AG09319 (cell line): ENCODE measurements around the gene FOXD4L5.
"Not testable (repeated sequence)": the region's sequence is repeated elsewhere in the genome, so short reads cannot be mapped to it uniquely, and the experiment has no call there.

Source experiments
- DNase-seq: peaks from one replicate; pipeline ENCODE4 v3.0.0-alpha.2; 2010; ENCODE audit warnings: low read depth; ENCODE audit errors: extremely low read depth

Gene FOXD4L5

DNA sequence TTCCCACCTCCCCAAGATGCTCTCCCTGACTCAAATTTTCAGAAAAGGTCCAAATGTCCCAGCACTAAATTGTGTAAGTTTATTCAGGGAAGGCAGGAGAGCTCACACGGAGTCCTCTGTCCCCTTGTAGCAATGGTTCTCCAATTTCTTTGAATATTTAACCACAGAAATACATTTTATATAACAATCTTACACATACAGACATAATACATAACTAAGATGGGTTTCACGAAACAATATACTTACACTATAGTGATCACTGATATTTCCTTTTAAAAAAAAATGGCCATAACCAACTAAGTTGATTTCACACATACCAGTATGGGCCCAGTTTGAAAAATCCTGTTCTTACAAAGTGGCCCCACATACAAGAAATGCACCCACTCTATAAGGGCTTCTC lies at the start of gene FOXD4L5:
FOXD4L5 (minus strand) TSS at position 101 of the 400 bp plus-strand sequence. CDS start 832 bp downstream, outside the sequence.
- DNase-seq = not testable (repeated sequence)

DNA sequence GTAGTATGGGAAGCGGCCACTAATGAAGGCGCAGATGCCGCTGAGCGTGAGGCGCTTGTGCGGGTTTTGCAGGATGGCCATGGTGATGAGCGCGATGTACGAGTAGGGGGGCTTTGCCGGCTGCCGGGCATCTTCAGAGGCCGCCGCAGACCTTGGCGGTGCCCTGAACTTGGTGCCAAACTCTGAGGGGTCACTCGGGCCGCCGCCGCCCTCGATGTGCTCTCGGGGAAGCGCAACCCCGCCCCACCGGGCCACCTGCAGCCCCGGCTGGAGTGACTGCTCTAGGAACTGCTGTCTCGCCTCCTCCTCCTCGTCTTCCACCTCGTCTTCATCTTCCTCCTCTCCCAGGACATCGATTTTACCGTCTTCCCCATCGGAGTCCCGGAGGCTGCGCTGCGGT lies 1.1 kb downstream of the FOXD4L5 start:
- DNase-seq = not testable (repeated sequence)

DNA sequence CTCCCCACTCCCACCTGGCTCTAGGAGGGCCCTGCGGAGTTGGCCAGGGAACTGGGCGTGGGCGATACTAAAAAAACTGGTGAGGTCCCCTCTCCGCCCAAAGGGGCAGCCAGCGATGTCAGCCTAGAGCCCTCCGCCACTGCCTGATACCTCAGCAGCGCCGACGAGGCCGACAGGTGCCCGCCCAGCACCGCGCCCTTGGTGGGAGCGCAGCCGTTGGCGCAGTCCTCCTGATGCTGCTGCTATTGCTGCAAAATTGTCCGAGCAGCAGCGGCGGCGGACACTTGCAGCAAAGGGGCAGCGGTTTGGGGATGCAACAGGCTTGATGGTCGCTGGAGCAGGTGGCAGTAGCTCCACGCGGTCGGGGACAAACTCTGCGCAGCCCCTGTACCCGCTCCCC lies 2.0 kb downstream of the FOXD4L5 start:
- not testable (repeated sequence) for DNase-seq
